GM12872 (cell line): Measurements from ENCODE around the gene NEIL3.

ENCODE experiments used
- CTCF ChIP-seq: IDR thresholded peaks from 3 replicates; pipeline ENCODE4 v1.5.1; 2011; ENCODE audit warnings: low read depth, mild to moderate bottlenecking, low read length, moderate library complexity; ENCODE audit not compliant: insufficient read depth

Gene NEIL3

GRCh38 chr4:177321647-177322046 is 12.0 kb downstream of the NEIL3 start:
- TF ChIP-seq CTCF: no peak

- no peak for TF ChIP-seq CTCF
Measured at GRCh38 chr4:177322266-177322665, 12.6 kb downstream of the NEIL3 start.

- no peak for TF ChIP-seq CTCF
Measured at GRCh38 chr4:177322881-177323280, 13.2 kb downstream of the NEIL3 start.

- TF ChIP-seq CTCF: no peak
Measured at GRCh38 chr4:177323416-177323815, 13.7 kb downstream of the NEIL3 start.

GRCh38 chr4:177332119-177332518 is 22.4 kb downstream of the NEIL3 start:
- TF ChIP-seq CTCF: no peak

GRCh38 chr4:177339477-177340374 is 30.1 kb downstream of the NEIL3 start:
- peak; percentile 60 for TF ChIP-seq CTCF

GRCh38 chr4:177348348-177348747 is 38.7 kb downstream of the NEIL3 start:
- TF ChIP-seq CTCF: no peak
